HL-60 (cell line): ENCODE measurements around the gene INVS.
"Not testable (repeated sequence)": the region's sequence is repeated elsewhere in the genome, so short reads cannot be mapped to it uniquely, and the experiment has no call there.

Source experiments
- DNase-seq, 2 experiments: peaks; one replicate each; pipeline ENCODE4 v3.0.0-alpha.2; 2010 to 2020; ENCODE audit warnings: low read depth in 1 of 2, low spot score in 1 of 2
- H3K27ac ChIP-seq: fragments of 250-450 bp; sonication (Bioruptor Pico); replicated peaks from 2 replicates; pipeline ENCODE4 v1.5.1; 2020; ENCODE audit warnings: mild to moderate bottlenecking, moderate library complexity
- H3K27me3 ChIP-seq: fragments of 250-450 bp; sonication (Bioruptor Pico); 2 replicates; pipeline ENCODE4 v1.5.1; 2021; ENCODE audit warnings: mild to moderate bottlenecking, moderate library complexity; ENCODE audit not compliant: insufficient read depth, poor library complexity, severe bottlenecking
- H3K4me3 ChIP-seq: replicated peaks from 2 replicates; pipeline ENCODE4 v1.5.1; 2011; ENCODE audit warnings: mild to moderate bottlenecking, control low read depth, low read length; ENCODE audit not compliant: insufficient read depth
- GABPA ChIP-seq: IDR thresholded peaks from 2 replicates; pipeline ENCODE4 v1.6.1; 2012; ENCODE audit warnings: low read depth
- POLR2AphosphoS5 ChIP-seq: IDR thresholded peaks from 2 replicates; pipeline ENCODE4 v1.6.1; 2012; ENCODE audit warnings: low read depth
- SPI1 ChIP-seq: IDR thresholded peaks from 2 replicates; pipeline ENCODE4 v1.6.1; 2012; ENCODE audit warnings: low read depth, mild to moderate bottlenecking, borderline replicate concordance
- TF ChIP-seq, protein P1 (sequence below): IDR thresholded peaks from one replicate; pipeline ENCODE4 v1.5.1; 2011; ENCODE audit warnings: low read length, control low read depth, inconsistent platforms; ENCODE audit not compliant: insufficient read depth
- TF ChIP-seq, protein P2 (sequence below): IDR thresholded peaks from 2 replicates; pipeline ENCODE4 v1.6.1; 2012; ENCODE audit warnings: low read depth; ENCODE audit not compliant: insufficient replicate concordance

Gene INVS

DNA sequence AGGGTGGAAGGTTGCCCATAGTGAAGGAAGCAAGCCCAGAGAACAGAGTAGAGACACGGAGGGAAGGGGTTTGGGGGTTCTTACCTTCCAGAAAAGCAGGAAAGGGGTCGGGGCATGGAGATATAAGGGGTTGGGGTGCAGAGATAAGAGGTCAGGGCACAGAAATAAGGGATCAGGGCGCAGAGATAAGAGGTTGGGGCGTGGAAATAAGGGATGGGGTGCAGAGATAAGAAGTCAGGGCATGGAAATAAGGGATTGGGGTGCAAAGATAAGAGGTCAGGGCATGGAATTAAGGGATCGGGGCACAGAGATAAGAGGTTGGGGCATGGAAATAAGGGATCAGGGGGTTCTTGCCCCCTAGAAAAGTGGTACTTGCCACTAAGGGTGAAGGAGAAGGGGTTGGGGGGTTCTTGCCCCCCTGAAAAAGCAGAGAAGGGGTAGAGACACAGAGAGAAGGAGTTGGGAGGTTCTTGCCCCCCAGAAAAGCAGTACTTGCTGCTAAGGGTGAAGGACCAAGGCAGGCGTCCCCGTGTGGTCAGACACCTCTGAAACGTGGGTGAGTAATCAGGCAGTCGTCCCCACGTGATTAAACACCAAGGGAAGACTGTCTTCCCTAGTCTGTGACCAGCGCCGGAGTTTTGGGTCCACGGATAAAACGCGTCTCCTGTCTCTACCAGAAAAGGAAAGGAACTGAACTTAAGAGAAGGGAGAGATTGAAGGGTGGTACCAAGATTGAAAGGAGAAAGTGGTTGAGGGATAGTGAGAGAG is 46.3 kb downstream of the INVS start:
- H3K27me3 ChIP-seq, DNase-seq, H3K4me3 ChIP-seq, H3K27ac ChIP-seq: not testable (repeated sequence)

DNA sequence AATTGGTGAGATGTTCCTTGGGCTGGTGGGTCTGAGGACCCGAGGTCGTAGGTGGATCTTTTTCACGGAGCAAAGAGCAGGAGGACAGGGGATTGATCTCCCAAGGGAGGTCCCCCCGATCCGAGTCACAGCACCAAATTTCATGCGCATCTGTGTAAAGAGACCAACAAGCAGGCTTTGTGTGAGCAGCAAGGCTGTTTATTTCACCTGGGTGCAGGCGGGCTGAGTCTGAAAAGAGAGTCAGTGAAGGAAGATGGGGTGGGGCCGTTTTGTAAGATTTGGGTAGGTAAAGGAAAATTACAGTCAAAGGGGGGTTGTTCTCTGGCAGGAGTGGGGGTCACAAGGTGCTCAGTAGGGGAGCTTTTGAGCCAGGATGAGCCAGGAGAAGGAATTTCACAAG is 46.9 kb downstream of the INVS start:
- H3K27me3 ChIP-seq, DNase-seq, H3K4me3 ChIP-seq, H3K27ac ChIP-seq: not testable (repeated sequence)

DNA sequence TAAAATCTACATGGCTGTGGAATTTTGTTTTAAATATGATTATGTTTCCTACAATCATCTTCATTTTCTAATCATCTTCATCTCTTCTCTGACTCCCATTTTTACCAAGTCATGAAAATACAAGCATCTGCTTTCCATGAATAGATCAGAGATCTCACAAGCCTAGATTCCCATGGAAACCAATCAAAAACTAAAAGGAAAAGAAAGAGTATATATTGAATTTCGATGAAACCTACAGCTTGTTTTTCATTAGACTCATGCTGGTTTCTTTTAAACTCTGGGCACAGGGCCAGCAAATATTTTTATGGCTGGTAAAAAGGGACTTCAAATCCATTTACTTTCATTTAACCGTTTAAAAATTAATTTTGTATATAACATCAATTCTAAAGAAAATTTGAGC is 51.2 kb downstream of the INVS start:
- DNase-seq, result no peak
- H3K27me3 ChIP-seq, result no peaks in the 10 kb centered on the region

DNA sequence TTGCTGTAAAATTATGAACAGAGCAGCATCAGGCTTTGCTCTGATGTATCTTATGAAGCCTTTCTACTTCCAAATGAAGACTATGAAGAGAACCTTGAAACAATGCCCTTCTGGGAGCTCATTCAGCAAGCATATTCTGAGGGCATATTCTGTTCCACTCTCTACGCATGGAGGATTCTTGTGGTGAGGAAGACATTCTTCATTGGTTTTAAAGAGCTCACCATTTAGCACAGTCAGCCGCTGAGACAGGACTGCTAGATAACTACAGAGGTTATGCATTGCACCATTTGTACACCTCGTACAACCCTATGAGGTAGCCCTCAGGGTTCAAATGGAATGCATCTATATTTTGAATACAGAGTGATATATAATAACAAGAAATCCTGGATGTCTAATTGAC is 61.0 kb downstream of the INVS start:
- DNase-seq, result no peak
- TF ChIP-seq, protein P1, sequence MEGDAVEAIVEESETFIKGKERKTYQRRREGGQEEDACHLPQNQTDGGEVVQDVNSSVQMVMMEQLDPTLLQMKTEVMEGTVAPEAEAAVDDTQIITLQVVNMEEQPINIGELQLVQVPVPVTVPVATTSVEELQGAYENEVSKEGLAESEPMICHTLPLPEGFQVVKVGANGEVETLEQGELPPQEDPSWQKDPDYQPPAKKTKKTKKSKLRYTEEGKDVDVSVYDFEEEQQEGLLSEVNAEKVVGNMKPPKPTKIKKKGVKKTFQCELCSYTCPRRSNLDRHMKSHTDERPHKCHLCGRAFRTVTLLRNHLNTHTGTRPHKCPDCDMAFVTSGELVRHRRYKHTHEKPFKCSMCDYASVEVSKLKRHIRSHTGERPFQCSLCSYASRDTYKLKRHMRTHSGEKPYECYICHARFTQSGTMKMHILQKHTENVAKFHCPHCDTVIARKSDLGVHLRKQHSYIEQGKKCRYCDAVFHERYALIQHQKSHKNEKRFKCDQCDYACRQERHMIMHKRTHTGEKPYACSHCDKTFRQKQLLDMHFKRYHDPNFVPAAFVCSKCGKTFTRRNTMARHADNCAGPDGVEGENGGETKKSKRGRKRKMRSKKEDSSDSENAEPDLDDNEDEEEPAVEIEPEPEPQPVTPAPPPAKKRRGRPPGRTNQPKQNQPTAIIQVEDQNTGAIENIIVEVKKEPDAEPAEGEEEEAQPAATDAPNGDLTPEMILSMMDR, result no peak
- TF ChIP-seq, protein P2, sequence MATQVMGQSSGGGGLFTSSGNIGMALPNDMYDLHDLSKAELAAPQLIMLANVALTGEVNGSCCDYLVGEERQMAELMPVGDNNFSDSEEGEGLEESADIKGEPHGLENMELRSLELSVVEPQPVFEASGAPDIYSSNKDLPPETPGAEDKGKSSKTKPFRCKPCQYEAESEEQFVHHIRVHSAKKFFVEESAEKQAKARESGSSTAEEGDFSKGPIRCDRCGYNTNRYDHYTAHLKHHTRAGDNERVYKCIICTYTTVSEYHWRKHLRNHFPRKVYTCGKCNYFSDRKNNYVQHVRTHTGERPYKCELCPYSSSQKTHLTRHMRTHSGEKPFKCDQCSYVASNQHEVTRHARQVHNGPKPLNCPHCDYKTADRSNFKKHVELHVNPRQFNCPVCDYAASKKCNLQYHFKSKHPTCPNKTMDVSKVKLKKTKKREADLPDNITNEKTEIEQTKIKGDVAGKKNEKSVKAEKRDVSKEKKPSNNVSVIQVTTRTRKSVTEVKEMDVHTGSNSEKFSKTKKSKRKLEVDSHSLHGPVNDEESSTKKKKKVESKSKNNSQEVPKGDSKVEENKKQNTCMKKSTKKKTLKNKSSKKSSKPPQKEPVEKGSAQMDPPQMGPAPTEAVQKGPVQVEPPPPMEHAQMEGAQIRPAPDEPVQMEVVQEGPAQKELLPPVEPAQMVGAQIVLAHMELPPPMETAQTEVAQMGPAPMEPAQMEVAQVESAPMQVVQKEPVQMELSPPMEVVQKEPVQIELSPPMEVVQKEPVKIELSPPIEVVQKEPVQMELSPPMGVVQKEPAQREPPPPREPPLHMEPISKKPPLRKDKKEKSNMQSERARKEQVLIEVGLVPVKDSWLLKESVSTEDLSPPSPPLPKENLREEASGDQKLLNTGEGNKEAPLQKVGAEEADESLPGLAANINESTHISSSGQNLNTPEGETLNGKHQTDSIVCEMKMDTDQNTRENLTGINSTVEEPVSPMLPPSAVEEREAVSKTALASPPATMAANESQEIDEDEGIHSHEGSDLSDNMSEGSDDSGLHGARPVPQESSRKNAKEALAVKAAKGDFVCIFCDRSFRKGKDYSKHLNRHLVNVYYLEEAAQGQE, result no peak
- TF ChIP-seq POLR2AphosphoS5 (no peak), SPI1 (no peak), GABPA (no peak)
- Histone ChIP-seq H3K27ac (no peak overlapping the region), H3K27me3 (no peaks in the 10 kb centered on the region), H3K4me3 (no peak overlapping the region)

More for the DNA sequence above, 51.2 kb downstream of the INVS start:
- Histone ChIP-seq H3K27ac (no peak overlapping the region), H3K4me3 (no peak overlapping the region)
- TF ChIP-seq GABPA, result no peak

DNA sequence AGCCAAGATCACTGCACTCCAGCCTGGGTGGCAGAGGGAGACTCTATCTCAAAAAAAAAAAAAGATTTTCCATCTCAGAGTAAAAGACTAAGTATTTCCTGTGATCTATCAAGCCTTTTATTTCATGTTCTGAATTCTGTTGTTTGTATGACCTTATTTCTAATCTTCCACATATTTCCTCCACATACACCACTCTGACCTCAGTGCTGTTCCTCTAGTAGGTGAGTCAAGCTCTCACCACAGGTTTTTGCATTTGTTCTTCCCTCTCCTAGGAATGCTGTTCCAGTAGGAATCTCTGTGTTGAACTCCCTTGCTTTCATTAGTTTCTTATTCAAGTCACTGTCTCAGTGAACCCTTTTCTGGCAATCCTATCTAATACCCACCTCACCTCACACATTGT is 68.1 kb downstream of the INVS start:
- no peak overlapping the region for H3K4me3 ChIP-seq
- TF ChIP-seq GABPA (no peak), POLR2AphosphoS5 (no peak), SPI1 (no peak)
- TF ChIP-seq, protein P2, result no peak
- TF ChIP-seq, protein P1, result no peak
- no peaks in the 10 kb centered on the region for H3K27me3 ChIP-seq
- DNase-seq, result no peak
- H3K27ac ChIP-seq, result no peak overlapping the region
